Psoas muscle (tissue), 8 donors: ENCODE measurements around the gene HBM. TPM values are rescaled to one million over a fixed set of nuclear protein-coding genes. Genes with fewer than 3 reads are reported as not detected.

Experiments
- ATAC-seq, 4 donors: fragments of 200-7000 bp; cut with Tn5 transposase; one replicate each; pipeline ENCODE4 v1.9.1; 2020; ENCODE audit warnings: moderate library complexity in 3 of 4, mild to moderate bottlenecking in 2 of 4
- DNase-seq, 2 donors: peaks; one replicate each; pipeline ENCODE4 v3.0.0-alpha.2; 2020
- H3K27ac ChIP-seq: fragments of 200-600 bp; one replicate; pipeline ENCODE4 v1.8.0; 2022
- H3K27me3 ChIP-seq, 3 donors: fragments of 200-600 bp in 1 of 3; one replicate each; pipeline versions ENCODE4 v1.6.1 to v1.8.0; 2013 to 2022; ENCODE audit warnings: low read length in 2 of 3, mild to moderate bottlenecking in 2 of 3, moderate library complexity in 1 of 3; ENCODE audit not compliant: insufficient read depth in 3 of 3
- H3K36me3 ChIP-seq, 2 donors: fragments of 200-600 bp in 1 of 2; one replicate each; pipeline versions ENCODE4 v1.6.1 to v1.8.0; 2013 to 2022; ENCODE audit warnings: low read depth in 1 of 2, mild to moderate bottlenecking in 1 of 2, moderate library complexity in 1 of 2; ENCODE audit not compliant: insufficient read depth in 1 of 2
- H3K4me1 ChIP-seq: fragments of 200-600 bp; one replicate; pipeline ENCODE4 v1.8.0; 2022
- H3K4me3 ChIP-seq: fragments of 200-600 bp; one replicate; pipeline ENCODE4 v1.8.0; 2022; ENCODE audit warnings: mild to moderate bottlenecking
- H3K9me3 ChIP-seq: fragments of 200-600 bp; one replicate; pipeline ENCODE4 v1.8.0; 2022
- WGBS, 3 donors: extraction: QIAGEN DNeasy Blood & Tissue Kit; methylation state at CpG; one replicate each; pipeline versions ENCODE4 v1.1.6 to v1.1.7; 2013; 5-methylcytosine and 5-hydroxymethylcytosine counted together
- intact Hi-C, 2 donors: fragments of 100-400 bp; cut with DNase I; formaldehyde crosslinking; loops; one replicate each; pipeline versions ENCODE4 v1.11.0 to v1.14.2; 2022
- polyA plus RNA-seq, 3 donors: library from polyadenylated mRNA; stranded (reverse); fragments of 200-250 nt; gene quantifications; one replicate each; pipeline ENCODE4 v1.2.3, GENCODE V29; 2013
- total RNA-seq, 4 donors: library from RNA; stranded (reverse); fragmentation: NEBNext Ultra II Directional in 2 of 4; extraction: Animal tissue kit (Norgen Biotek cat#: 25700) in 2 of 4; gene quantifications; one replicate each; pipeline versions ENCODE4 v1.2.1 to v1.2.4, GENCODE V29; 2021 to 2023
- TF ChIP-seq, protein P1 (sequence below): fragments of 200-600 bp; IDR thresholded peaks from one replicate; pipeline ENCODE4 v1.8.0; 2022; ENCODE audit warnings: antibody characterized with exemption
- donor health status: healthy with polysubstance abuse.
- donor health status: DM: no; HTN: no; CAD: no; lungs with moderate emphysema.
- donor health status: Bipolar disorder and iron deficiency.
- donor health status: healthy.
- donor health status: DM: yes; HTN: yes; CAD: no.
- donor health status: DM: no; HTN: no; CAD: no.
- donor health status: DM: no; HTN: no; CAD: no.
- donor health status: DM: yes; HTN: yes; CAD: no.

The HBM gene
- total and polyA plus RNA-seq, 7 donors: 2.9 TPM; not detected in 6

GRCh38 chr16:180681-181564 is 15.1 kb downstream of the HBM start:
- intact Hi-C loops: loop anchor here (1.0 to 2.0 kb wide), 2 partner anchors 74 to 75 kb away; no protein-coding TSS in a partner anchor
- TF ChIP-seq, protein P1, sequence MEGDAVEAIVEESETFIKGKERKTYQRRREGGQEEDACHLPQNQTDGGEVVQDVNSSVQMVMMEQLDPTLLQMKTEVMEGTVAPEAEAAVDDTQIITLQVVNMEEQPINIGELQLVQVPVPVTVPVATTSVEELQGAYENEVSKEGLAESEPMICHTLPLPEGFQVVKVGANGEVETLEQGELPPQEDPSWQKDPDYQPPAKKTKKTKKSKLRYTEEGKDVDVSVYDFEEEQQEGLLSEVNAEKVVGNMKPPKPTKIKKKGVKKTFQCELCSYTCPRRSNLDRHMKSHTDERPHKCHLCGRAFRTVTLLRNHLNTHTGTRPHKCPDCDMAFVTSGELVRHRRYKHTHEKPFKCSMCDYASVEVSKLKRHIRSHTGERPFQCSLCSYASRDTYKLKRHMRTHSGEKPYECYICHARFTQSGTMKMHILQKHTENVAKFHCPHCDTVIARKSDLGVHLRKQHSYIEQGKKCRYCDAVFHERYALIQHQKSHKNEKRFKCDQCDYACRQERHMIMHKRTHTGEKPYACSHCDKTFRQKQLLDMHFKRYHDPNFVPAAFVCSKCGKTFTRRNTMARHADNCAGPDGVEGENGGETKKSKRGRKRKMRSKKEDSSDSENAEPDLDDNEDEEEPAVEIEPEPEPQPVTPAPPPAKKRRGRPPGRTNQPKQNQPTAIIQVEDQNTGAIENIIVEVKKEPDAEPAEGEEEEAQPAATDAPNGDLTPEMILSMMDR: no peak
- peak in 1 of 2 donors; percentile 70 for DNase-seq

GRCh38 chr16:181565-182021 is 15.8 kb downstream of the HBM start:
- WGBS, 3 donors: 5 to 8% (median 8%) methylated on average over 22 of the region's 22 CpGs
- Histone ChIP-seq H3K36me3 (no peaks in the 10 kb centered on the region), H3K4me1 (peaks cover 11% of the 10 kb centered on the region), H3K4me3 (peak overlapping the region; percentile 49), H3K27ac (no peak overlapping the region), H3K27me3 (peaks cover 0 to 48% (median 18%) of the 10 kb centered on the region in 3 donors), H3K9me3 (no peaks in the 10 kb centered on the region)
- DNase-seq (peak in 1 of 2 donors; percentile 85), ATAC-seq (peak in 1 of 4 donors; percentile 16)
- TF ChIP-seq, protein P1: peak; percentile 93
- intact Hi-C loops: loop anchor here (1.0 to 2.0 kb wide), 2 partner anchors 75 kb away; no protein-coding TSS in a partner anchor

More at GRCh38 chr16:180681-181564, 15.1 kb downstream of the HBM start:
- Histone ChIP-seq H3K4me1 (peaks cover 11% of the 10 kb centered on the region), H3K27me3 (peaks cover 0 to 48% (median 18%) of the 10 kb centered on the region in 3 donors), H3K4me3 (peak overlapping the region; percentile 49), H3K9me3 (no peaks in the 10 kb centered on the region), H3K27ac (no peak overlapping the region), H3K36me3 (no peaks in the 10 kb centered on the region)
- ATAC-seq: peak; percentile 79 to 85 (median 84)
- 1% methylated on average over 54 to 89 of the region's 89 CpGs for WGBS, 3 donors

DNA sequence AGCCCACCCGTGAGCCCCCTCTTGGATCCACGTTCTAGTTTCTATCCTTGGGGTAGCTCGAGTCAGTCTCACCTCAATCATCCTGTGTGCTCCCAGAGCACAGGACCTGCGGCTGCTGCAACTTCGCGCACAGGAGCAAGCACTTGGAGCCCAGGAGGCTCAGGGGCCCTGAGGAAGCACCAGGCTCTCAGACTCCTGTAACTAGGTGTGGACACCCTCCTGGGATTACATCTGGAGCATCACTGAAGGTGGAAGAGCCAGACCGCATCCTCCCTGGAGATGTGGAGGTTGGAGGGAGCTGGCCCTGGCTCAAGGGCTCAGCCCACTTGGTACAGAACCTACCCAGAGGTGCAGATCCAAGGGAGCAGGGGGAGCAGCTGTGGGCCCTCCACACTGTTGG is 17.2 kb downstream of the HBM start:
- H3K27ac ChIP-seq: no peak overlapping the region
- DNase-seq (no peak), ATAC-seq (no peak)
- 62 to 71% (median 68%) methylated on average over 7 of the region's 7 CpGs for WGBS, 3 donors
- H3K4me1 ChIP-seq: peaks cover 11% of the 10 kb centered on the region
- intact Hi-C loops: no loop called here
- no peaks in the 10 kb centered on the region for H3K9me3 ChIP-seq
- H3K36me3 ChIP-seq: peaks cover 5 to 9% of the 10 kb centered on the region in 2 donors
- peaks cover 0 to 37% (median 12%) of the 10 kb centered on the region in 3 donors for H3K27me3 ChIP-seq
- TF ChIP-seq, protein P1: no peak
- no peak overlapping the region for H3K4me3 ChIP-seq

- DNase-seq (no peak), ATAC-seq (no peak)
- peaks cover 13 to 31% of the 10 kb centered on the region in 2 donors for H3K36me3 ChIP-seq
- H3K4me1 ChIP-seq: peaks cover 11% of the 10 kb centered on the region
- peaks cover 0 to 15% (median 2%) of the 10 kb centered on the region in 3 donors for H3K27me3 ChIP-seq
- 72 to 82% (median 81%) methylated on average over 13 of the region's 13 CpGs for WGBS, 3 donors
- no peak overlapping the region for H3K27ac ChIP-seq
- no peaks in the 10 kb centered on the region for H3K9me3 ChIP-seq
- intact Hi-C loops: no loop called here
- TF ChIP-seq, protein P1: no peak
- H3K4me3 ChIP-seq: no peak overlapping the region
Observed at GRCh38 chr16:185213-185612, 19.4 kb downstream of the HBM start.
